ENCODE data around the gene RPS25. TPM values are rescaled to one million over a fixed set of nuclear protein-coding genes. Genes with fewer than 3 reads are reported as not detected.
A peak's percentile ranks its signal among the peaks of the same experiment; 100 is the strongest.
"Not testable (repeated sequence)": the region's sequence is repeated elsewhere in the genome, so short reads cannot be mapped to it uniquely, and the experiment has no call there.

RPS25 gene
- total and polyA plus RNA-seq, 2 experiments from 2014 or later: 1,058 to 1,502 TPM

DNA sequence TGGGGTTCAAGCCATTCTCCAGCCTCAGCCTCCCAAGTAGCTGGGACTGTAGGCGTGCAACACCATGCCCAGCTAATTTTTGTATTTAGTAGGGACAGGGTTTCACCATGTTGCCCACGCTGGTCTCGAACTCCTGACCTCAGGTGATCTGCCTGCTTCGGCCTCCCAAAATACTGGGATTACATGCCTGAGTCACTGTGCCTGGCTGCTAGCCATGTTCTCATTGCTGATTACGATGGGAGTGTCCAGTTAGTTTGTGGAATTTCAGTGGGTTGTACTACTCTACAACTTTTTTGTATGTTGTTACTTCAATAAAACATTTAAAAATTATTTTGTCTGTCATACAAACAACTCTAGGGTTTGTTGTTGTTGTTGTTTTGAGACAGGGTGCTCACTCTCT lies 44.6 kb upstream of the RPS25 start:
- H2AFZ ChIP-seq: no peak overlapping the region
- no peak for DNase-seq (ENCODE audit: low spot score)
- H3K36me3 ChIP-seq (replicated peaks; ENCODE audit: insufficient read depth, low read depth): no peaks in the 10 kb centered on the region
- peaks cover 9% of the 10 kb centered on the region for H3K4me1 ChIP-seq (ENCODE audit: insufficient read depth)
- H3K9me3 ChIP-seq (ENCODE audit: low read depth): no peaks in the 10 kb centered on the region
- no peak overlapping the region for H3K4me2 ChIP-seq
- no peaks in the 10 kb centered on the region for H3K9me2 ChIP-seq (replicated peaks; ENCODE audit: insufficient read depth)
- H3K27me3 ChIP-seq: no peaks in the 10 kb centered on the region
- WGBS (ENCODE audit: low lambda C conversion rate, missing lambda C conversion rate): 84% methylated on average over 5 of the region's 5 CpGs
- no peak overlapping the region for H3K27ac ChIP-seq
- no peak overlapping the region for H3K4me3 ChIP-seq
- TF ChIP-seq, protein P1, sequence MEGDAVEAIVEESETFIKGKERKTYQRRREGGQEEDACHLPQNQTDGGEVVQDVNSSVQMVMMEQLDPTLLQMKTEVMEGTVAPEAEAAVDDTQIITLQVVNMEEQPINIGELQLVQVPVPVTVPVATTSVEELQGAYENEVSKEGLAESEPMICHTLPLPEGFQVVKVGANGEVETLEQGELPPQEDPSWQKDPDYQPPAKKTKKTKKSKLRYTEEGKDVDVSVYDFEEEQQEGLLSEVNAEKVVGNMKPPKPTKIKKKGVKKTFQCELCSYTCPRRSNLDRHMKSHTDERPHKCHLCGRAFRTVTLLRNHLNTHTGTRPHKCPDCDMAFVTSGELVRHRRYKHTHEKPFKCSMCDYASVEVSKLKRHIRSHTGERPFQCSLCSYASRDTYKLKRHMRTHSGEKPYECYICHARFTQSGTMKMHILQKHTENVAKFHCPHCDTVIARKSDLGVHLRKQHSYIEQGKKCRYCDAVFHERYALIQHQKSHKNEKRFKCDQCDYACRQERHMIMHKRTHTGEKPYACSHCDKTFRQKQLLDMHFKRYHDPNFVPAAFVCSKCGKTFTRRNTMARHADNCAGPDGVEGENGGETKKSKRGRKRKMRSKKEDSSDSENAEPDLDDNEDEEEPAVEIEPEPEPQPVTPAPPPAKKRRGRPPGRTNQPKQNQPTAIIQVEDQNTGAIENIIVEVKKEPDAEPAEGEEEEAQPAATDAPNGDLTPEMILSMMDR (IDR thresholded peaks at IDR 0.05; ENCODE audit: poor library complexity): no peak
- no peak for TF ChIP-seq EZH2 (IDR thresholded peaks at IDR 0.05; ENCODE audit: borderline replicate concordance)
- no peak for TF ChIP-seq EZH2phosphoT487 (IDR thresholded peaks at IDR 0.05; ENCODE audit: low read depth, severe bottlenecking, unreplicated experiment)
- H4K20me1 ChIP-seq (ENCODE audit: insufficient read depth, poor library complexity, severe bottlenecking): no peaks in the 10 kb centered on the region
- peaks cover 27% of the 10 kb centered on the region for H3K79me2 ChIP-seq

DNA sequence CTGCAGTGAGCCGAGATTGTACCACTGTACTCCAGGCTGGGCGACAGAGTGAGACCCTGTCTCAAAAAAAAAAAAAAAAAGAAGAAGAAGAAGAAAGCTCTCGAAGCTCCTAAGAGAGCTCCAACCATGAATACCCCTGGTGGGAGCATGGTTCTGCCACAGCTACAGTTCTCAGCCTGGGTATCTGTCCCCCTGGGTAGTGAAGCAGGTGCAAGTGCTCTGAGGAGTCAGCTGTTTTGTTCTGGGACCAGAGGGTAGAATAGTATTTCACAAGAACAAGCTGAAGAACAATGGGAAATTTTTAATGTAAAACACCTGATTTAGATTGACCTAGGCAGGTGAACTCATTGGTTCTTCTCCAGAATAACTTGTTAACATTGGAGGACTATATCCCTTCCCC lies 43.1 kb upstream of the RPS25 start:
- no peak for DNase-seq (ENCODE audit: low spot score)
- H3K4me3 ChIP-seq: no peak overlapping the region
- H4K20me1 ChIP-seq (ENCODE audit: insufficient read depth, poor library complexity, severe bottlenecking): no peaks in the 10 kb centered on the region
- H3K4me2 ChIP-seq: no peak overlapping the region
- no peaks in the 10 kb centered on the region for H3K9me2 ChIP-seq (replicated peaks; ENCODE audit: insufficient read depth)
- H3K36me3 ChIP-seq (replicated peaks; ENCODE audit: insufficient read depth, low read depth): no peaks in the 10 kb centered on the region
- TF ChIP-seq EZH2phosphoT487 (IDR thresholded peaks at IDR 0.05; ENCODE audit: low read depth, severe bottlenecking, unreplicated experiment): no peak
- TF ChIP-seq, protein P1 (IDR thresholded peaks at IDR 0.05; ENCODE audit: poor library complexity): no peak
- no peak for TF ChIP-seq EZH2 (IDR thresholded peaks at IDR 0.05; ENCODE audit: borderline replicate concordance)
- H3K9me3 ChIP-seq (ENCODE audit: low read depth): no peaks in the 10 kb centered on the region
- no peak overlapping the region for H3K27ac ChIP-seq
- no peak overlapping the region for H2AFZ ChIP-seq
- 94% methylated on average over 3 of the region's 3 CpGs for WGBS (ENCODE audit: low lambda C conversion rate, missing lambda C conversion rate)
- peaks cover 25% of the 10 kb centered on the region for H3K79me2 ChIP-seq
- H3K4me1 ChIP-seq (ENCODE audit: insufficient read depth): peaks cover 6% of the 10 kb centered on the region
- H3K27me3 ChIP-seq: no peaks in the 10 kb centered on the region

DNA sequence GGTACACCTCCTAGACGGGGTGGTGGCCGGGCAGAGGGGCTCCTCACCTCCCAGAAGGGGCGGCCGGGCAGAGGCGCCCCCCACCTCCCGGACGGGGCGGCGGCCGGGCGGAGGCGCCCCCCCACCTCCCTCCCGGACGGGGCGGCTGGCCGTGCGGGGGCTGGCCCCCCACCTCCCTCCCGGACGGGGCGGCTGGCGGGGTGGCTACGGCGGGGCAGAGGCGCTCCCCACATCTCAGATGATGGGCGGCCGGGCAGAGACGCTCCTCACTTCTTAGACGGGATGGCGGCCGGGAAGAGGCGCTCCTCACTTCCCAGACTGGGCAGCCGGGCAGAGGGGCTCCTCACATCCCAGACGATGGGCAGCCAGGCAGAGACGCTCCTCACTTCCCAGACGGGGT lies 41.0 kb upstream of the RPS25 start:
- H3K9me3 ChIP-seq (ENCODE audit: low read depth); DNase-seq (ENCODE audit: low spot score); H3K27me3 ChIP-seq; H4K20me1 ChIP-seq (ENCODE audit: insufficient read depth, poor library complexity, severe bottlenecking); H2AFZ ChIP-seq; H3K4me3 ChIP-seq; H3K36me3 ChIP-seq (replicated peaks; ENCODE audit: insufficient read depth, low read depth); H3K27ac ChIP-seq; H3K4me2 ChIP-seq; H3K9me2 ChIP-seq (replicated peaks; ENCODE audit: insufficient read depth): not testable (repeated sequence)
- H3K79me2 ChIP-seq: peaks cover 35% of the 10 kb centered on the region
- WGBS (ENCODE audit: low lambda C conversion rate, missing lambda C conversion rate): 100% methylated on average over 4 of the region's 35 CpGs
- H3K4me1 ChIP-seq (ENCODE audit: insufficient read depth): peaks cover 13% of the 10 kb centered on the region

DNA sequence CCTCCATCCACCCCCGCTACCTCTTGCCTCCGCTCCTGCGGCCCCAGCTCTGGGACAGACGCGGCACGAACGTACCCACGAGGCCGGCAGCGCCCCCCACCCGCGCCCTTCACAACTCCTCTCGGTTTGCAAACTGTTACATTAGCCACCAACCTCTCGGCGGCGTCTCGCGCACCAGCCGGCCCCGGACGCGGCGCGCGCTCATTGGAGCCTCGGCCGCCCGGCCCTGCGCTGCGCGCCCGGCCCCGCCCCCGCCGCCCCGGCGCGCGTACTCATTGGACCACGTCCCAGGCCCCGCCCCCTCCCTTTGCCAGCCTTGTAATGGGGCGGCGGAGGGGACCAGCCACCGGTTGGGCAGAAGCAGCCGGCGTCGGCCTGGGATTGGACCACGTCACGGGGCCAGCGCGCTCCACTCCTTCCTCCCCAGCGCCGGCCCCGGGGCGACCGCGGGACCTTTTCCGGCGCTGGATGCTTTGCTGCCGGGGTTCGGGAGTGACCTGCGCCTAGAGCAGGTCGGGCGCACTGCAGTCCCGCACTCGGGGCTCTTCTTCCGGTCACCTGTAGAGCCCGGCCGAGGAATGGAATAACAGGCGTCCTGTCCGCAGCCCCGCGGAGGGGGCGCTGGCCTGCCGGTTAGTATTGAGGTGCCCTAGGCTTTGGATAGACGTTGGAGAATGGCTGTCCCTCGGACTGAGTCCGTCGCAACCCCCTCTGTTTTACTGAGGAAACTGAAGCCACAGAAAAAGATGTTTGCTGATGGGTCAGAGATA lies 39.0 kb upstream of the RPS25 start, which contains the start of gene HYOU1:
Gene HYOU1 (minus strand): TSS at position 206 of the 770 bp plus-strand sequence. CDS start 1,045 bp downstream, outside the sequence.
- Histone ChIP-seq H3K27ac (peak within 1 kb of the TSS; percentile 86), H3K79me2 (peaks cover 32% of the 10 kb centered on the region), H3K4me3 (peak within 1 kb of the TSS; percentile 64), H3K36me3 (replicated peaks; ENCODE audit: insufficient read depth, low read depth) (no peaks in the 10 kb centered on the region), H3K27me3 (no peaks in the 10 kb centered on the region), H3K9me3 (ENCODE audit: low read depth) (no peaks in the 10 kb centered on the region), H3K4me1 (ENCODE audit: insufficient read depth) (peaks cover 13% of the 10 kb centered on the region), H2AFZ (peak within 1 kb of the TSS; percentile 64), H3K4me2 (peak within 1 kb of the TSS; percentile 96), H4K20me1 (ENCODE audit: insufficient read depth, poor library complexity, severe bottlenecking) (peaks cover 6% of the 10 kb centered on the region), H3K9me2 (replicated peaks; ENCODE audit: insufficient read depth) (no peaks in the 10 kb centered on the region)
- DNase-seq (ENCODE audit: low spot score): peak; percentile 99
- TF ChIP-seq EZH2phosphoT487 (IDR thresholded peaks at IDR 0.05; ENCODE audit: low read depth, severe bottlenecking, unreplicated experiment) (no peak), EZH2 (IDR thresholded peaks at IDR 0.05; ENCODE audit: borderline replicate concordance) (no peak)
- TF ChIP-seq, protein P1 (IDR thresholded peaks at IDR 0.05; ENCODE audit: poor library complexity): peak; percentile 30
- 1% methylated on average over 49 of the region's 79 CpGs for WGBS (ENCODE audit: low lambda C conversion rate, missing lambda C conversion rate)

All from hepatocyte (in vitro differentiated cells).